ENCODE results near the gene NPL.

The NPL gene

GRCh38 chr1:182789138-182790076, at the start of gene NPL:
TSS of gene NPL (plus strand) at chr1:182789773. CDS start at chr1:182794372, 4,599 bp downstream.
- H3K27ac ChIP-seq: peak within 1 kb of the TSS; percentile 70
- TF ChIP-seq ZFX (IDR thresholded peaks at IDR 0.05) (peak; percentile 63), CTCF (conservative IDR thresholded peaks at IDR 0.05) (no peak)

DNA sequence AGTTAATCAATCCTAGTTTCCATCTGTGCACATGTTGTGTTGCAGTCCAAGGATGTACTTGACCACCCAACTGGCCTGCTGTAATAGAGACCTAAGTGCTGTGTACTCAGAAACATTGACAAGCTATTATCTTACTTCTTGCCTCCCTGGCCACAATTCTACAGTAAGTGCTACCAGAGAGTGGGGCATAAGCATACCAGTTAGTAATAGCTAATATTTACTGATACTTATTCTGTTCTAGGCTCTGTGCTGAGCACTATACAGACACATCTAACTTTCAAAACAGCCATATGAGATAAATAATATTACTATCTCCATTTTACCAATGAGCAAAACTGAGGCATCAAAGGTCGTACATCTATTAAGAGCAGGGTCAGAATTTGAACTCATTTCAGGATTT, 49.5 kb upstream of the NPL start:
- no peak overlapping the region for H3K27ac ChIP-seq
- TF ChIP-seq ZFX (IDR thresholded peaks at IDR 0.05) (no peak), CTCF (conservative IDR thresholded peaks at IDR 0.05) (no peak)

DNA sequence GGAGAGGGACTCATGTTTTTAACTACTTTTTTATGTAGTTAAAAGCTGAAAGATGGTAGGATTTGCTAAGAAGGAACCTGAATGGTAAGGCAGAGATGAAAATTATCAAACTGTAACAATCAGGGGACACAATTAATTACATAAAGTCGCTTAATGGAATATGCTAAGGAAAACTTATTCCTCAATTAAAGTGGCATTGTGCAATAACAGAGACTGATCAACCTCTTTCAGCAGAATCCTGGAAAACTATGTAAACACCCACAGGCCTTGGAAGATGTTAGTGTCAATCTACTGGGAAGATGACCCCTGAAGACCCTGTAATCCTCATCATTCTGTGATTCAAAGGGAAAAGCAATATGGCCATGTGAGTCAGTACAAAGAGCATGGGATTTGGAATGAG, 46.8 kb upstream of the NPL start:
- H3K27ac ChIP-seq: no peak overlapping the region
- no peak for TF ChIP-seq ZFX (IDR thresholded peaks at IDR 0.05)
- no peak for TF ChIP-seq CTCF (conservative IDR thresholded peaks at IDR 0.05)

DNA sequence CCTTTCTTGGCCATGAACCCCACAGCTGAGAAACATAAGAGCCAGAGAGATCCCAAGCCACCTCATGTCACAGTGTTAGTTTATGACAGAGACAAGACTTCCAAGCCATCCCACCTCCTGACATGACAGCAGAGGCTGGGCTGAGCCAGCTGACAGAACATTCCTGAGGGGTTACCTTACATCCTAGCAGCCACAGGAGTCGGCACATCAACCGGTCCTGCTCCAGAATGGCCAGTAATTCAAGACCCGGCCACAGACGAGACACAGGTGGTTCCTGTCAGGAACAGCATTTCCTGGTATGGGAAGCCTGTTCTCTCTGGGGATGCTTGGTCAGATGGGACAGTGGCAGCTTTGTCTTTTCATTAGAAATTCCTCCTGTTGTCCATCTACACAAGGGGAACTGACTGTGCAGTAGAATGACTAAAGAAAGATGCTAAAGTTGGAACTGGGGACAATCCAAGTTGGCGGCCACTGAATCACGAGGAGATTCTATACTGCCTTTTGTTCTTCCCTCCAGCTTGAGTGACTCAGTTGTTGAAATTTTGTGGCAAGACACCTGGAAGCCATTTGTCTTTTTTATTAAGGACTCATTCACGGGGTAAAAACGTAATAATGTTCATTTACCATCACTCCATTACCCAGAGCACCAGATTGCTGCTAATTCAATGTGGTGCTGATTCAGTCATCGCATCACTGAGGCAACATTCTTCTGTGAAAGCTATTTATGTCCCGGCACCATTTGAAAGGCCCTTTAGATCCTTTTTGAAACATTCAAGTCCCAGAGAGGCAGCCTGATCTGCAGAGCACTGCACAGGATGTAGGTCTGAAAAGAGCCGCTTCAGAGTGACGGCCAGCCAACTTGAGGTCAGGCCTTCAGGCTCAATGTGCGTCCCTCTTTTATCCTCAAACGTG, 37.2 kb upstream of the NPL start:
- TF ChIP-seq CTCF (conservative IDR thresholded peaks at IDR 0.05): no peak
- TF ChIP-seq ZFX (IDR thresholded peaks at IDR 0.05): no peak
- no peak overlapping the region for H3K27ac ChIP-seq

DNA sequence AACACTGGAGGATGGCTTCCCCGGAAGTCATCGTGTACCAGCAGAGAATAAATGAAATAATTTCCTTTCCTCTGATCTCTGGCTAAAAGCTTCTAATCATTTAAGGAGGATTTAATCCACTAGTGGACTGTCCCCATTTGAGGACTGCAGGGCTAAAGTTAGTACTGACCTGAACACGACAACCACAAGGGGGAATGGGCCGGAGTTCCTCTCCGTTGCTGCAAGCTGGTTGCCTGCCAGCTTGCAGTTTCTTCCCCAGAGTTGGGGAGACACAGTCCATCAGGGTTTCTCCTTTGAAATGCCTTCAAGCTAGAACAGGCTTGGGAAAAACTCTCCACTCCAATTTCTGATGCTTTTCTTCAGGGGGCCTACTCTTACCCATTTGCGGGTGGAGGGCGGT, 35.5 kb upstream of the NPL start:
- no peak for TF ChIP-seq CTCF (conservative IDR thresholded peaks at IDR 0.05)
- no peak for TF ChIP-seq ZFX (IDR thresholded peaks at IDR 0.05)
- no peak overlapping the region for H3K27ac ChIP-seq

GRCh38 chr1:182754543-182755314, 34.8 kb upstream of the NPL start:
- TF ChIP-seq ZFX (IDR thresholded peaks at IDR 0.05) (no peak), CTCF (conservative IDR thresholded peaks at IDR 0.05) (no peak)
- H3K27ac ChIP-seq: no peak overlapping the region
